NCI-H524 (cell line): ENCODE results near the gene MICU2.

ENCODE experiments used
- DNase-seq, 2 experiments: peaks; one replicate each; lab custom pipeline; 2025; lab: John Stamatoyannopoulos, UW

The MICU2 gene

GRCh38 chr13:21544515-21544914, 59.5 kb downstream of the MICU2 start:
- no peak for DNase-seq

GRCh38 chr13:21542563-21542962, 61.4 kb downstream of the MICU2 start:
- no peak for DNase-seq

- no peak for DNase-seq
Observed at GRCh38 chr13:21541980-21542379, 62.0 kb downstream of the MICU2 start.

- no peak for DNase-seq
Observed at GRCh38 chr13:21541271-21541670, 62.7 kb downstream of the MICU2 start.

GRCh38 chr13:21539687-21540086, 64.3 kb downstream of the MICU2 start:
- DNase-seq = no peak

- DNase-seq = no peak
Observed at GRCh38 chr13:21538753-21539152, 65.2 kb downstream of the MICU2 start.

GRCh38 chr13:21538280-21538679, 65.7 kb downstream of the MICU2 start:
- DNase-seq = no peak

GRCh38 chr13:21537105-21537504, 66.9 kb downstream of the MICU2 start:
- DNase-seq = no peak

GRCh38 chr13:21534760-21535159, 69.2 kb downstream of the MICU2 start:
- DNase-seq = no peak

- no peak for DNase-seq
Observed at GRCh38 chr13:21531455-21531854, 72.5 kb downstream of the MICU2 start.

GRCh38 chr13:21530656-21531055, 73.3 kb downstream of the MICU2 start:
- DNase-seq = no peak

- DNase-seq = no peak
Observed at GRCh38 chr13:21529146-21529893, 74.7 kb downstream of the MICU2 start.

GRCh38 chr13:21528616-21529015, 75.4 kb downstream of the MICU2 start:
- no peak for DNase-seq

GRCh38 chr13:21526707-21527540, 77.0 kb downstream of the MICU2 start:
- DNase-seq = no peak

- no peak for DNase-seq
Observed at GRCh38 chr13:21522847-21523246, 81.1 kb downstream of the MICU2 start.

- no peak for DNase-seq
Observed at GRCh38 chr13:21522130-21522529, 81.8 kb downstream of the MICU2 start.

- DNase-seq = no peak
Observed at GRCh38 chr13:21518617-21519144, 85.3 kb downstream of the MICU2 start.

GRCh38 chr13:21517576-21517975, 86.4 kb downstream of the MICU2 start:
- DNase-seq = no peak

- peak in 1 of 2 experiments; percentile 27 for DNase-seq
Observed at GRCh38 chr13:21516805-21517204, 87.2 kb downstream of the MICU2 start.

- no peak for DNase-seq
Observed at GRCh38 chr13:21511849-21512248, 92.1 kb downstream of the MICU2 start.

GRCh38 chr13:21504379-21504778, 99.6 kb downstream of the MICU2 start:
- no peak for DNase-seq

- DNase-seq = no peak
Observed at GRCh38 chr13:21501686-21502085, 102.3 kb downstream of the MICU2 start.

- no peak for DNase-seq
Observed at GRCh38 chr13:21486322-21486721, 117.6 kb downstream of the MICU2 start.
